Smooth muscle cell (in vitro differentiated cells): Measurements from ENCODE around the gene GUCY2F. TPM values are rescaled to one million over a fixed set of nuclear protein-coding genes. Genes with fewer than 3 reads are reported as not detected.

Experiments
- DNase-seq: peaks from one replicate; lab custom pipeline; 2025; ENCODE audit not compliant: unreplicated experiment; lab: John Stamatoyannopoulos, UW
- H2AFZ ChIP-seq: fragments of 200-600 bp; sonication (generic); 2 replicates; pipeline ENCODE4 v1.6.0; 2016; ENCODE audit warnings: antibody characterized with exemption, low read depth, mild to moderate bottlenecking
- H3F3A ChIP-seq: fragments of 200-600 bp; sonication (generic); 2 replicates; pipeline ENCODE4 v1.6.0; 2017; ENCODE audit warnings: antibody characterized with exemption, low read depth
- H3K27ac ChIP-seq: fragments of 200-600 bp; sonication (generic); 2 replicates; pipeline ENCODE4 v1.5.1; 2016; ENCODE audit warnings: low read depth, mild to moderate bottlenecking
- H3K27me3 ChIP-seq: fragments of 200-600 bp; sonication (generic); 2 replicates; pipeline ENCODE4 v1.6.1; 2016; ENCODE audit warnings: low read depth, mild to moderate bottlenecking
- H3K36me3 ChIP-seq: fragments of 200-600 bp; sonication (generic); 2 replicates; pipeline ENCODE4 v1.5.1; 2016; ENCODE audit warnings: low read depth
- H3K4me1 ChIP-seq: fragments of 200-600 bp; sonication (generic); 2 replicates; pipeline ENCODE4 v1.5.1; 2016; ENCODE audit warnings: low read depth
- H3K4me2 ChIP-seq: fragments of 200-600 bp; sonication (generic); 2 replicates; pipeline ENCODE4 v1.6.0; 2016; ENCODE audit warnings: mild to moderate bottlenecking
- H3K4me3 ChIP-seq: fragments of 200-600 bp; sonication (generic); 2 replicates; pipeline ENCODE4 v1.5.1; 2016; ENCODE audit warnings: mild to moderate bottlenecking
- H3K79me2 ChIP-seq: fragments of 200-600 bp; sonication (generic); 2 replicates; pipeline ENCODE4 v1.6.0; 2016; ENCODE audit warnings: low read depth, mild to moderate bottlenecking
- H3K9ac ChIP-seq: fragments of 200-600 bp; sonication (generic); 2 replicates; pipeline ENCODE4 v1.6.0; 2016; ENCODE audit warnings: low read depth
- H3K9me3 ChIP-seq: fragments of 200-600 bp; sonication (generic); replicated peaks from 2 replicates; pipeline ENCODE4 v1.5.1; 2016; ENCODE audit warnings: low read depth
- H4K20me1 ChIP-seq: fragments of 200-600 bp; sonication (generic); 2 replicates; pipeline ENCODE4 v1.6.0; 2016; ENCODE audit warnings: low read depth
- CTCF ChIP-seq: fragments of 200-600 bp; sonication (generic); IDR thresholded peaks from 2 replicates; pipeline ENCODE4 v1.5.1; 2017; ENCODE audit warnings: borderline replicate concordance, mild to moderate bottlenecking, antibody characterized with exemption; ENCODE audit not compliant: insufficient read depth, poor library complexity, severe bottlenecking
- WGBS: methylation state at CpG from one replicate; pipeline ENCODE4 v1.1.7; 2016; ENCODE audit warnings: low lambda C conversion rate; 5-methylcytosine and 5-hydroxymethylcytosine counted together
- polyA plus RNA-seq: library from polyadenylated mRNA; unstranded; fragments of >200 nt; fragmentation: Nextera tagmentation; extraction: Ambion mirVana; gene quantifications from 2 replicates; pipeline ENCODE4 v1.2.1, GENCODE V29; 2016
- total RNA-seq: library from RNA; depleted of rRNA; stranded (reverse); fragments of >200 nt; gene quantifications from 2 replicates; pipeline ENCODE4 v1.2.3, GENCODE V29; 2014

GUCY2F gene
- total and polyA plus RNA-seq, 2 experiments from 2014 or later, result not detected

- Histone ChIP-seq H3K27me3 (no peaks in the 10 kb centered on the region), H3K27ac (peak overlapping the region; percentile 57), H2AFZ (no peak overlapping the region), H3K9ac (no peak overlapping the region), H3K9me3 (no peaks in the 10 kb centered on the region), H4K20me1 (no peaks in the 10 kb centered on the region), H3K36me3 (no peaks in the 10 kb centered on the region), H3K4me2 (peak overlapping the region; percentile 52), H3K4me1 (peaks cover 16% of the 10 kb centered on the region), H3F3A (peaks cover 24% of the 10 kb centered on the region), H3K4me3 (no peak overlapping the region), H3K79me2 (no peaks in the 10 kb centered on the region)
- no peak for DNase-seq
- WGBS, result 25% methylated on average over 3 of the region's 3 CpGs
- TF ChIP-seq CTCF, result no peak
Measured at GRCh38 chrX:109351557-109351956, 130.3 kb downstream of the GUCY2F start.

GRCh38 chrX:109350551-109350950 is 131.3 kb downstream of the GUCY2F start:
- Histone ChIP-seq H3K36me3 (no peaks in the 10 kb centered on the region), H3K4me1 (peaks cover 16% of the 10 kb centered on the region), H4K20me1 (no peaks in the 10 kb centered on the region), H3K27me3 (no peaks in the 10 kb centered on the region), H3F3A (peaks cover 26% of the 10 kb centered on the region), H2AFZ (peak overlapping the region; percentile 36), H3K27ac (peak overlapping the region; percentile 57), H3K79me2 (no peaks in the 10 kb centered on the region), H3K9me3 (no peaks in the 10 kb centered on the region), H3K4me2 (peak overlapping the region; percentile 52), H3K9ac (no peak overlapping the region), H3K4me3 (no peak overlapping the region)
- TF ChIP-seq CTCF, result no peak
- DNase-seq, result no peak
- WGBS, result 15% methylated on average over 4 of the region's 4 CpGs

- no peak for DNase-seq
- Histone ChIP-seq H3K4me1 (peaks cover 16% of the 10 kb centered on the region), H3K4me3 (no peak overlapping the region), H3F3A (peaks cover 26% of the 10 kb centered on the region), H3K79me2 (no peaks in the 10 kb centered on the region), H3K36me3 (no peaks in the 10 kb centered on the region), H4K20me1 (no peaks in the 10 kb centered on the region), H2AFZ (no peak overlapping the region), H3K9ac (no peak overlapping the region), H3K27me3 (no peaks in the 10 kb centered on the region), H3K4me2 (peak overlapping the region; percentile 52), H3K9me3 (no peaks in the 10 kb centered on the region), H3K27ac (peak overlapping the region; percentile 57)
- no peak for TF ChIP-seq CTCF
Measured at GRCh38 chrX:109350051-109350450, 131.8 kb downstream of the GUCY2F start.

GRCh38 chrX:109347632-109348031 is 134.3 kb downstream of the GUCY2F start:
- WGBS, result 1% methylated on average over 3 of the region's 3 CpGs

More at GRCh38 chrX:109347632-109348031, 134.3 kb downstream of the GUCY2F start:
- H3K79me2 ChIP-seq, result no peaks in the 10 kb centered on the region
- no peaks in the 10 kb centered on the region for H3K36me3 ChIP-seq
- H3K27ac ChIP-seq, result peak overlapping the region; percentile 68
- H4K20me1 ChIP-seq, result no peaks in the 10 kb centered on the region
- peaks cover 23% of the 10 kb centered on the region for H3F3A ChIP-seq
- no peak overlapping the region for H3K9ac ChIP-seq
- H3K27me3 ChIP-seq, result no peaks in the 10 kb centered on the region
- peak overlapping the region; percentile 41 for H3K4me2 ChIP-seq
- TF ChIP-seq CTCF, result no peak
- H3K9me3 ChIP-seq, result no peaks in the 10 kb centered on the region
- H2AFZ ChIP-seq, result no peak overlapping the region
- H3K4me1 ChIP-seq, result peaks cover 25% of the 10 kb centered on the region
- DNase-seq, result no peak
- no peak overlapping the region for H3K4me3 ChIP-seq
